GM19193 (cell line): ENCODE results near the gene CISD1.

ENCODE experiments used
- POLR2A ChIP-seq: IDR thresholded peaks from 4 replicates; pipeline ENCODE4 v1.6.1; 2011; ENCODE audit not compliant: insufficient read depth, insufficient read length; ENCODE audit errors: extremely low read depth

CISD1 gene

DNA sequence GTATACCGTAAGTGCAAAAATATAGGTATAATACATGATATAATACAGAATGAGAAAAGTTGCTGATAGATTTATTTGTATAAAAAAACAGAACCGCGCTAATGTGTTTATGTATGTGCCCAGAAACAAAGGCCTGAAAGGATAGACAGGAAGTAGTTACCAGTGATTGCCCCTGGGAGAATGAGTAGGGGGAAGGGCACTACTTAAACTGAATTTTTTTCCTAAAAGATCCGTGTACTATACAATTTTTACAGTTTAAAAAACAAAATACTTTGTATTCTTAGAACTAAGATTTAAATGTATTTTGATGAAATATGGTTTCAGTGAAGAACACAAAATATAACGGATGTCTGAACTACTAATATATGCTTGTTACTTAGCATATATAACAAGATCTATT is 4.2 kb upstream of the CISD1 start:
- no peak for TF ChIP-seq POLR2A

DNA sequence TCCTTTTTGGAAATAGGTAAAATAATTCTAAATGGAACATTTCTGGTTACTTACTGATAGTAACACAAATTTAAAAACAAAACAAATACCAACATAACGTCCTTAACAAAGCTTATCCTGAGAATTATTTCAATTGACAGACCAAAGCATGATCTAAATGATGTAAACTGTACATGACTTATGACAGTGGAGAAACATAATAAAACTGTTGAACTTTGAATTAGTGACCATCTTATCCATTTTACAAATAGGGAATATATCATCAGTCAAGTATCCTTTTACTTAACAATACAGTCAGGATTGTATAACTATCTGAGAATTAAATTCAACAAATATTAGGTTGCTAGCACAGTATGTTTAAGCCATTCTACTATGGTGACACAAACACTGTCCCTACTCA is 3.7 kb upstream of the CISD1 start:
- no peak for TF ChIP-seq POLR2A

DNA sequence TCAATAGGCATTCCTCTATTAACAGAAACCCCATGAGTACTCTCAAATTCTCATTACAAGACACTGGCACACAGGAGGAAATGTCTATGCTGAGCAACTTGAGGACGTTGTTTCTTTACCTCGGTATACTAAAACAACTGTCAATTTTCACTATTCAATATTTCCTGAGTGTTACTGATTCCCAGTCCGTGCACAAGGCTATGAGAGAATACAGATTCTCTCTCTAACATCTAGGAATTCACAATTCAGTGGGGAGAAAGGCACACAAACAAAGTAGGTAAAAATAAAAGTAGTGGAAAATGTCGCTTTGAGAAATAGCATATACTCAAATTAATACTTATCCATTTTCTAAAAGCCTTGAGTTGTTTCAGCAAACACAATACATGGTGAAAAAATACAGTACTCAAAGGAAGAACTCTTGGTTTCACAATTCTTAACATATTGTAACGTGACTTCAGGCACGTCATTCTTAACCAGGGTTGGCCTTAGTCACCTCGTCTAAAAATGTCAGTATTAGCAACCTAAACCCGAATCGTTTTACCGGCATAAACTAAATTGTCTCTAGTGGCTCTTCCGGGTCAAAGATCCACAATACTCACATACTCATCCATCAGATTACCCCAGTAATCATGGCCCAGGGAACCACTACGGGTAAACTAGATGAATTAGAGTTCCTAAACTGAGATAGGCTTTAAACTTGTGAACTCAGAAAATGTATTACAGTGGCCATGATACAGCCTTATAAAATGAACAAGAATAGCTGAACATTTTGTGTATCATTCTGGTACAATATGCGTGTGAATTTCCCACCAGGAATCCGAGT is 2.7 kb upstream of the CISD1 start:
- TF ChIP-seq POLR2A = no peak

GRCh38 chr10:58266826-58267712 is 1.9 kb upstream of the CISD1 start:
- TF ChIP-seq POLR2A = no peak

GRCh38 chr10:58267713-58268453 is 1.1 kb upstream of the CISD1 start, which contains the start of gene IPMK:
Gene IPMK (minus strand): TSS chr10:58267894. CDS start chr10:58267611, 283 bp downstream.
- peak; percentile 56 for TF ChIP-seq POLR2A

GRCh38 chr10:58268454-58268945 is 462 bp upstream of the CISD1 start:
- no peak for TF ChIP-seq POLR2A

- TF ChIP-seq POLR2A = no peak
Measured at GRCh38 chr10:58269782-58270290, 874 bp downstream of the CISD1 start.

DNA sequence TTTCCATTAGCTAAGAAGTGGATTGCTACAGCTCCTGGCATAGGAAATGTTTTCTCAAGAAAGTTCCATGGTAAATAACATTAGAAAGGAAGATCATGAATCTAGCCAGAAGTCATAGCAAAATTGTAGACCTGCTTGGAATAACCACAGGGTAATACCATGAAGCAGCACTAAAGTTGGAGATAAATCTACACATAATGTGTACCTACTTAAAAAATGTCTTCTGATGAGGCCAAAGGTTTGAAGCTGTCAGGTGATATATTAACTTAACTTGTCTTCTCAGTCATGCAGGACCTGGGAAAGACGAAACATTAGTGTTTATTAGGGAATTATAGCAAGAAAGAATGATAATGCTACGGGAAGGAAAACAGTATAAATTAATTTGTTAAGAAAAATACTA is 6.3 kb downstream of the CISD1 start:
- TF ChIP-seq POLR2A = no peak

DNA sequence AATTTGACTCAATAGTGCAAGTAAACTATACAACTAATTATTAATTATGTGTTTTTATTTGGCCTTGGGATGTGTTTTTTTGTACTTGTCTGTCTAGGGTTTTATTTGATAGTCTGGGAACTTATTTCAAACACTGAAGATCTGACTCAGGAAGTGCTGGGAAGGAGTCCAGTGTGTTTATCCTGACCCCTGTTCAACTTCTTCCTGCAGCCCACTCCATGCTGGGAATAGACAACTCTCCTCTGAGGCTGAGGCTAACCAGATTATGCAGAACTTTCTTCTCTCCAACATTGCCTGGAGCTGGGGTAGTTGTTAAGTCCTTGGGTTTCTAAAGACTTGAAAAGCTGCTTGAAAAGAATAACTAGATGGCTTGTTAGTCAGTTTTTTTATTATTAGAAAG is 6.9 kb downstream of the CISD1 start:
- TF ChIP-seq POLR2A = no peak

- no peak for TF ChIP-seq POLR2A
Measured at GRCh38 chr10:58278274-58278961, 9.5 kb downstream of the CISD1 start.

DNA sequence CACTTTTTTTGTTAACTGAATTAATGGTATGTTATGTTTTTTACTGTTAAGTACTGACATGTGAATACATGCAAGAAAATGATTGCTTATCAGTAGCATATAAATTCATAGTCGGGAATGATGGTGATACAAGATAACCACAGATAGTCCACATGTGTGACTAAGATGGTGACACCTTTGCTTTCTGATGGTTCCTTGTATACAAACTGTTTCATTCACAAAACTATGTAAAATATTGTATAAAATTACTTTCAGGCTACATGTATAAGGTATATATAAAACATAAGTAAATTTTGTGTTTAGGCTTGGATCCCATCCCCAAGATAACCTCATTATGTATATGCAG is 10.0 kb downstream of the CISD1 start:
- TF ChIP-seq POLR2A = no peak

DNA sequence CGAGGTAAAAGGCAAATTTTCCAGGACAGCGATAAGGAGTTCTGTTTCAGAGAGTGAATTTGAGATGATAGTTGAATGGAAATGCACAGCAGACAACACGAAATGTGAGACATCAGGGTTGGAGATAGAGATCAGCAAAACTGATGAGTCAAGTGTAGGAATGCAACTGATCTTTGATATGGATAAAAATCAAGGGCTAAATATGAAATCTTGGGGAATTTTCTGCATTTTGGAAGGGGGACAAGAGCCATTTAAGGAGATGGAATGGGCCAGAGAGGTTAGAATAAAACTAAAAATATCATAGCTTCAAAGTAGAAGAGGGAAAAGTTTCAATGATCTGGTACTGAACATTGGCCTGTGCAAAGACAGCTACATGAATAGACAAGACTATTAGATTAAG is 11.5 kb downstream of the CISD1 start:
- TF ChIP-seq POLR2A = no peak

DNA sequence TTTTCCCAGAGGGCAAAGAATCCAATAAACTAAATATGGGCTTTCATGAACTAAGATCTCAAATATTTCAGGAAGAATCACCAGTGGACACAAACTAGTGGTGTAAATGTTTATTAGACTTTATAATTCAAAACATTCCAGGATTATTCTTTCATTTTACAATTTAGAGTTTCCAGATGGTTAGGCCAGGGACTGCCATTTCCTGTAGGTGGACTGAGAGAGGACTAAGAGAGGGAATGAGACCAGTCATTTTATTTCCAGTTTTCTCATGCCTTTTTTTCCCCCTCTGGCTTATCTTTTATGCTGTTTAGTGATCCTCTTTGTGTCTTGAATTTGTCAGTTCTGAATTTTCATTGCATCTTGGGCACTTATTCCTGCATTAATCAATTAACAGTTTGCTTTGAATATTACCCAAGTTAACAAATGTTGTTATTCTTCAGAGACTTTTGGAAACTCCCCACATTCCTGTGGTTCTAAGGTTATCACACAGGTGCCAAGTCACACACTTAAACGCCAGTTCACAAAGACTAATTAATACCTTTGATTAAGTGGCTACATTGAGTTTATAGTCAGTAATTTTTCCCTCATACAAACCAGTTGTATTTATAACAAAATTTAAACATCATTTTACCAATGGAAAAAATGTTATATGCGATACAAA is 12.3 kb downstream of the CISD1 start:
- no peak for TF ChIP-seq POLR2A

GRCh38 chr10:58282615-58283014 is 13.7 kb downstream of the CISD1 start:
- no peak for TF ChIP-seq POLR2A

GRCh38 chr10:58291538-58292174 is 22.7 kb downstream of the CISD1 start:
- TF ChIP-seq POLR2A = no peak
